SK-MEL-5 (cell line): ENCODE measurements around the gene ARFRP1. TPM values are rescaled to one million over a fixed set of nuclear protein-coding genes. Genes with fewer than 3 reads are reported as not detected.

Source experiments
- DNase-seq: peaks from one replicate; pipeline ENCODE4 v3.0.0-alpha.2; 2016; ENCODE audit warnings: low read depth, low spot score
- in situ Hi-C: cut with HindIII; loops from 2 replicates; pipeline ENCODE4 v1.10.0; 2016; ENCODE audit warnings: low sequenced_read_pairs, high pct_unique_total_duplicates, low pct_unique_long_range_greater_than_20kb
- polyA plus RNA-seq, 2 experiments: library from polyadenylated mRNA; depleted of rRNA; stranded (reverse); fragments of >200 nt; gene quantifications; 2 replicates each; pipeline ENCODE4 v1.2.3, GENCODE V29; 2015
- total RNA-seq: library from RNA; depleted of rRNA; stranded (reverse); fragments of >200 nt; shearing (Covaris generic); gene quantifications from 2 replicates; pipeline ENCODE4 v1.2.3, GENCODE V29; 2014; rRNA removed

The ARFRP1 gene
- 18.9 and 25.5 TPM in 2 replicates for total RNA-seq
- polyA plus RNA-seq (2015; cell fraction: cytosol; rRNA removed), result 29.1 and 32.7 TPM in 2 replicates
- 79.2 and 108 TPM in 2 replicates for polyA plus RNA-seq (2015; cell fraction: nucleus; rRNA removed)

GRCh38 chr20:63707558-63708300 lies at the start of gene ARFRP1, which contains the start of gene ZGPAT:
TSS of gene ARFRP1 (minus strand) at chr20:63707976. CDS start at chr20:63707091, 885 bp downstream.
TSS of gene ZGPAT (plus strand) at chr20:63708039. CDS start at chr20:63708581, 542 bp downstream.
- DNase-seq, result peak; percentile 81
- in situ Hi-C loops, result no loop called here

GRCh38 chr20:63756648-63756991 lies 48.8 kb upstream of the ARFRP1 start:
- no peak for DNase-seq
- in situ Hi-C loops, result no loop called here

GRCh38 chr20:63755933-63756647 lies 48.3 kb upstream of the ARFRP1 start:
- in situ Hi-C loops, result no loop called here

GRCh38 chr20:63754008-63754407 lies 46.2 kb upstream of the ARFRP1 start:
- in situ Hi-C loops, result no loop called here
- no peak for DNase-seq

More at GRCh38 chr20:63755933-63756647, 48.3 kb upstream of the ARFRP1 start:
- no peak for DNase-seq

GRCh38 chr20:63753381-63753780 lies 45.6 kb upstream of the ARFRP1 start:
- in situ Hi-C loops, result no loop called here
- DNase-seq, result no peak

- DNase-seq, result no peak
- in situ Hi-C loops, result no loop called here
These were observed 44.8 kb upstream of the ARFRP1 start for GRCh38 chr20:63752411-63753101.

GRCh38 chr20:63751471-63752271 lies 43.9 kb upstream of the ARFRP1 start:
- no peak for DNase-seq
- in situ Hi-C loops, result no loop called here

- in situ Hi-C loops, result no loop called here
- no peak for DNase-seq
These were observed 43.2 kb upstream of the ARFRP1 start for GRCh38 chr20:63750807-63751470.

GRCh38 chr20:63749597-63750508 lies 42.1 kb upstream of the ARFRP1 start:
- in situ Hi-C loops, result no loop called here
- no peak for DNase-seq

- in situ Hi-C loops, result no loop called here
- DNase-seq, result no peak
These were observed 41.1 kb upstream of the ARFRP1 start for GRCh38 chr20:63748934-63749270.

- DNase-seq, result no peak
- in situ Hi-C loops, result no loop called here
These were observed 40.5 kb upstream of the ARFRP1 start for GRCh38 chr20:63748070-63748933.

- DNase-seq, result no peak
- in situ Hi-C loops, result no loop called here
These were observed 39.9 kb upstream of the ARFRP1 start for GRCh38 chr20:63747622-63748069.

- DNase-seq, result no peak
These were observed 39.1 kb upstream of the ARFRP1 start for GRCh38 chr20:63746751-63747315.

GRCh38 chr20:63745961-63746731 lies 38.4 kb upstream of the ARFRP1 start:
- in situ Hi-C loops, result no loop called here
- no peak for DNase-seq

More at GRCh38 chr20:63746751-63747315, 39.1 kb upstream of the ARFRP1 start:
- in situ Hi-C loops, result no loop called here
